Fibroblast of lung (primary cell): ENCODE measurements around the gene LIM2.

ENCODE experiments used
- CTCF ChIP-seq, 2 donors: IDR thresholded peaks in 1 of 2; conservative IDR thresholded peaks in 1 of 2; 1 replicate in 1 of 2; 2 replicates in 1 of 2; pipeline ENCODE4 v1.5.1; 2011 to 2012; ENCODE audit warnings: low read length in 2 of 2, control low read depth in 1 of 2, inconsistent platforms in 1 of 2, low read depth in 1 of 2, mild to moderate bottlenecking in 1 of 2
- EZH2 ChIP-seq: IDR thresholded peaks from 2 replicates; pipeline ENCODE4 v1.5.1; 2012; ENCODE audit warnings: low read length, control low read depth, mild to moderate bottlenecking; ENCODE audit errors: missing control alignments

GRCh38 chr19:51331716-51332115 is 56.1 kb downstream of the LIM2 start:
- TF ChIP-seq CTCF (conservative IDR thresholded peaks at IDR 0.05 in 1 of 2, IDR thresholded peaks at IDR 0.05 in 1 of 2; ENCODE audit: low read depth in 1 of 2, low read length in 2 of 2) (no peak), EZH2 (no peak)
